K562 (cell line): Measurements from ENCODE around the gene ATF3. TPM values are rescaled to one million over a fixed set of nuclear protein-coding genes. Genes with fewer than 3 reads are reported as not detected.

ENCODE experiments used
- CREM ChIP-seq: IDR thresholded peaks from 2 replicates; pipeline ENCODE4 v1.6.1; 2014; ENCODE audit warnings: antibody characterized with exemption, low read depth
- HDAC1 ChIP-seq, 2 experiments: fragments of 450-650 bp; IDR thresholded peaks; 2 replicates each; pipeline ENCODE4 v1.6.1; 2016 to 2017; ENCODE audit warnings: inconsistent platforms in 1 of 2, mild to moderate bottlenecking in 1 of 2, moderate library complexity in 1 of 2
- MTA2 ChIP-seq: fragments of 450-650 bp; IDR thresholded peaks from 2 replicates; pipeline ENCODE4 v1.6.1; 2016; ENCODE audit warnings: low read depth
- NCOR1 ChIP-seq: fragments of 450-650 bp; IDR thresholded peaks from 2 replicates; pipeline ENCODE4 v1.6.1; 2016; ENCODE audit warnings: mild to moderate bottlenecking, moderate library complexity
- NR4A1 ChIP-seq, 2 experiments: fragments of 250-450 bp in 1 of 2; fragments of 450-650 bp in 1 of 2; sonication (Bioruptor Pico) in 1 of 2; IDR thresholded peaks; 2 replicates each; pipeline versions ENCODE4 v1.4.0 to v1.6.1; 2016 to 2020; ENCODE audit warnings: mild to moderate bottlenecking in 2 of 2, missing compliant biosample characterization in 1 of 2, missing genetic modification characterization in 1 of 2, moderate library complexity in 1 of 2
- SIN3B ChIP-seq: fragments of 450-650 bp; IDR thresholded peaks from 2 replicates; pipeline ENCODE4 v1.6.1; 2017; ENCODE audit warnings: low read depth, mild to moderate bottlenecking, moderate library complexity
- TAF15 ChIP-seq: fragments of 200-400 bp; formaldehyde crosslinking; IDR thresholded peaks from 2 replicates; pipeline ENCODE4 v1.6.1; 2017; ENCODE audit warnings: mild to moderate bottlenecking, low read depth, low read length, moderate library complexity
- TOE1 ChIP-seq, 2 experiments: fragments of 450-650 bp in 1 of 2; sonication (generic) in 1 of 2; formaldehyde crosslinking in 1 of 2; IDR thresholded peaks; 2 replicates each; pipeline versions ENCODE4 v1.7.1 to v1.8.0; 2016 to 2022; ENCODE audit warnings: borderline replicate concordance in 2 of 2, mild to moderate bottlenecking in 2 of 2, antibody characterized with exemption in 1 of 2, inconsistent platforms in 1 of 2, low read depth in 1 of 2, missing genetic modification reagents in 1 of 2, moderate library complexity in 1 of 2
- YY1 ChIP-seq, 3 experiments: IDR thresholded peaks; 2 replicates each; pipeline ENCODE4 v1.6.1; 2011; ENCODE audit warnings: low read length in 2 of 3, mild to moderate bottlenecking in 2 of 3, moderate library complexity in 2 of 3, borderline replicate concordance in 1 of 3, control low read depth in 1 of 3, low read depth in 1 of 3; ENCODE audit not compliant: insufficient read depth in 3 of 3, insufficient replicate concordance in 2 of 3, control insufficient read depth in 1 of 3, insufficient read length in 1 of 3; ENCODE audit errors: extremely low read depth in 1 of 3
- ZBTB1 ChIP-seq: sonication (generic); formaldehyde crosslinking; IDR thresholded peaks from 2 replicates; pipeline ENCODE4 v1.8.1; 2023; ENCODE audit warnings: missing genetic modification reagents, low read depth, mild to moderate bottlenecking, borderline replicate concordance
- ZNF445 ChIP-seq: fragments of 250-450 bp; sonication (Bioruptor Pico); IDR thresholded peaks from 2 replicates; pipeline ENCODE4 v1.4.0; 2020; ENCODE audit warnings: low read depth, mild to moderate bottlenecking, moderate library complexity
- polyA plus RNA-seq, 8 experiments: library from polyadenylated mRNA; depleted of rRNA in 4 of 8; stranded (reverse) in 5 of 8; unstranded in 3 of 8; fragments of >200 nt; fragmentation: Nextera tagmentation in 2 of 8; fragmentation: Illumina TruSeq in 1 of 8; extraction: Ambion mirVana in 2 of 8; extraction: Trizol in 1 of 8; gene quantifications; 2 replicates each; pipeline versions ENCODE4 v1.2.1 to v1.2.3, GENCODE V29; 2011 to 2014; ENCODE audit warnings: inconsistent platforms in 1 of 8, missing spikeins in 1 of 8
- total RNA-seq, 7 experiments: library from RNA; depleted of rRNA in 6 of 7; stranded (reverse); fragments of >200 nt in 6 of 7; fragmentation: Illumina TruSeq in 2 of 7; extraction: Trizol in 2 of 7; gene quantifications; 2 replicates each; pipeline versions ENCODE4 v1.2.1 to v1.2.3, GENCODE V29; 2011 to 2021; ENCODE audit warnings: low replicate concordance in 1 of 7
- TF ChIP-seq, protein P1 (sequence below), 2 experiments: fragments of 450-650 bp; conservative IDR thresholded peaks; 2 replicates each; pipeline ENCODE4 v1.6.1; 2017; ENCODE audit warnings: mild to moderate bottlenecking in 2 of 2, moderate library complexity in 2 of 2
- TF ChIP-seq, protein P2 (sequence below): fragments of 250-450 bp; sonication (Bioruptor Pico); IDR thresholded peaks from 2 replicates; pipeline ENCODE4 v1.8.0; 2021; ENCODE audit warnings: moderate library complexity, mild to moderate bottlenecking, inconsistent platforms
- TF ChIP-seq, protein P3 (sequence below): fragments of 450-650 bp; formaldehyde crosslinking; IDR thresholded peaks from 2 replicates; pipeline ENCODE4 v1.4.0; 2020; ENCODE audit warnings: mild to moderate bottlenecking
- TF ChIP-seq, protein P4 (sequence below): sonication (generic); formaldehyde crosslinking; IDR thresholded peaks from 2 replicates; pipeline ENCODE4 v1.9.0; 2022; ENCODE audit warnings: mild to moderate bottlenecking, missing genetic modification reagents
- TF ChIP-seq, protein P5 (sequence below): fragments of 150-350 bp; conservative IDR thresholded peaks from 2 replicates; pipeline ENCODE4 v1.6.1; 2014; ENCODE audit warnings: low read length

The ATF3 gene
- total and polyA plus RNA-seq, 9 of the 15 experiments (the other 6 are each of a cell fraction or from before 2014, with no cell fraction given): 3.5 to 28.2 (median 19.8) TPM

DNA sequence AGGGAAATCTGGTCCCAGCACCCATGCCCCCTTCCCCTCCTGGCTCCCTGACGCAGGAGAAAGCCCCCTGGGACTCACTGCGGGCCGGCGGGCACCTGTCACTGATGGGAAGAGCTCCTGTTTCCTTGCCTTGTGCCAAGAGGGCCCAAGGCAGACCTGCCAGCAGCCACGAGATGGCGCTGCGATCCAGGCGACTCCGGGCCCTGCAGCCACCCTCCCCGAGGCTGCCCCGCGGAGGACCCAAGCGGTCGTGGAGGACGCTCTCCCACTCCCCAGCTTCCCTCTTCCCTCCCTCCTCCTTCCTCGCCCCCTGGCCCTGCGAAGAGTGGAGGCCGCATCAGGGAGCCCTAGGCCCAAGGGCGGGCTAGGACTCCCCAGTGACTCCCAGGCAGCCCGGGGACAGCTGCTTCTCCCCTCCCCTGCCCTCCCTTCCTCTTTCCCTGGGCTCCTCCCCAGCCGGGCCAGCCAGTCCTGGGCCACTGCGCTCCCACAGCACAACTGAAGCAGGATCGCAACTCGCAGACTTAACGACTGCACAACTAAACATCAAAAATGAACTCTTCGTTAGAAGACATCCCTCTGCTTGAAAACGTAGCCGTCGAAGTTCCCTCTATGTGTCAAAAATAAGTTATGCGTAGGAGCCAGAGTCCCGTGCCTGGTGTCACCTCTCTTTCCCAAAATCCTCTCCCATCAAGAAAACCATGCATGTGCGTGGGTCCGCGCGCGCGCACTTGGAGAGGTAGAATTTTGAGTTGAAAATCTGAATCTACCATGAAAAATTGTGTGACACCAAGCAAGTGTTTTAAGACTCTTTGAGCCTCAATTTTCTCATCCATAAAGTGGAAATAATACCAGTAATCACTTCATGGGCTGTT is 56.9 kb downstream of the ATF3 start (continued):
- TF ChIP-seq, protein P1, sequence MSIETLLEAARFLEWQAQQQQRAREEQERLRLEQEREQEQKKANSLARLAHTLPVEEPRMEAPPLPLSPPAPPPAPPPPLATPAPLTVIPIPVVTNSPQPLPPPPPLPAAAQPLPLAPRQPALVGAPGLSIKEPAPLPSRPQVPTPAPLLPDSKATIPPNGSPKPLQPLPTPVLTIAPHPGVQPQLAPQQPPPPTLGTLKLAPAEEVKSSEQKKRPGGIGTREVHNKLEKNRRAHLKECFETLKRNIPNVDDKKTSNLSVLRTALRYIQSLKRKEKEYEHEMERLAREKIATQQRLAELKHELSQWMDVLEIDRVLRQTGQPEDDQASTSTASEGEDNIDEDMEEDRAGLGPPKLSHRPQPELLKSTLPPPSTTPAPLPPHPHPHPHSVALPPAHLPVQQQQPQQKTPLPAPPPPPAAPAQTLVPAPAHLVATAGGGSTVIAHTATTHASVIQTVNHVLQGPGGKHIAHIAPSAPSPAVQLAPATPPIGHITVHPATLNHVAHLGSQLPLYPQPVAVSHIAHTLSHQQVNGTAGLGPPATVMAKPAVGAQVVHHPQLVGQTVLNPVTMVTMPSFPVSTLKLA (conservative IDR thresholded peaks at IDR 0.05): no peak; a peak in 1 of 4 replicates
- TF ChIP-seq YY1 (IDR thresholded peaks at IDR 0.05; ENCODE audit: borderline replicate concordance in 1 of 3, control insufficient read depth in 1 of 3, extremely low read depth in 1 of 3, insufficient read depth in 3 of 3, insufficient read length in 1 of 3, insufficient replicate concordance in 2 of 3, low read depth in 1 of 3, low read length in 2 of 3) (peak in 1 of 3 experiments; percentile 32), TAF15 (no peak), CREM (peak; percentile 53; the same call in 1 of the 2 replicates), SIN3B (no peak; the same call in 1 of the 2 replicates), ZBTB1 (CRISPR knock-in tag) (no peak), HDAC1 (IDR thresholded peaks at IDR 0.05) (peak in 1 of 2 experiments; percentile 83; a peak in 2 of 4 replicates), MTA2 (no peak), ZNF445 (CRISPR knock-in tag) (no peak), TOE1 (IDR thresholded peaks at IDR 0.05; ENCODE audit: borderline replicate concordance) (peak; percentile 74), TOE1 (CRISPR knock-in tag; IDR thresholded peaks at IDR 0.05; ENCODE audit: borderline replicate concordance, low read depth) (peak; percentile 41; the same call in 1 of the 2 replicates), NR4A1 (CRISPR knock-in tag; IDR thresholded peaks at IDR 0.05) (peak; percentile 56; the same call in 1 of the 2 replicates), NR4A1 (tag; IDR thresholded peaks at IDR 0.05) (no peak), NCOR1 (no peak)
- TF ChIP-seq, protein P2, sequence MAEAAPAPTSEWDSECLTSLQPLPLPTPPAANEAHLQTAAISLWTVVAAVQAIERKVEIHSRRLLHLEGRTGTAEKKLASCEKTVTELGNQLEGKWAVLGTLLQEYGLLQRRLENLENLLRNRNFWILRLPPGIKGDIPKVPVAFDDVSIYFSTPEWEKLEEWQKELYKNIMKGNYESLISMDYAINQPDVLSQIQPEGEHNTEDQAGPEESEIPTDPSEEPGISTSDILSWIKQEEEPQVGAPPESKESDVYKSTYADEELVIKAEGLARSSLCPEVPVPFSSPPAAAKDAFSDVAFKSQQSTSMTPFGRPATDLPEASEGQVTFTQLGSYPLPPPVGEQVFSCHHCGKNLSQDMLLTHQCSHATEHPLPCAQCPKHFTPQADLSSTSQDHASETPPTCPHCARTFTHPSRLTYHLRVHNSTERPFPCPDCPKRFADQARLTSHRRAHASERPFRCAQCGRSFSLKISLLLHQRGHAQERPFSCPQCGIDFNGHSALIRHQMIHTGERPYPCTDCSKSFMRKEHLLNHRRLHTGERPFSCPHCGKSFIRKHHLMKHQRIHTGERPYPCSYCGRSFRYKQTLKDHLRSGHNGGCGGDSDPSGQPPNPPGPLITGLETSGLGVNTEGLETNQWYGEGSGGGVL (CRISPR knock-in tag): no peak
- TF ChIP-seq, protein P3, sequence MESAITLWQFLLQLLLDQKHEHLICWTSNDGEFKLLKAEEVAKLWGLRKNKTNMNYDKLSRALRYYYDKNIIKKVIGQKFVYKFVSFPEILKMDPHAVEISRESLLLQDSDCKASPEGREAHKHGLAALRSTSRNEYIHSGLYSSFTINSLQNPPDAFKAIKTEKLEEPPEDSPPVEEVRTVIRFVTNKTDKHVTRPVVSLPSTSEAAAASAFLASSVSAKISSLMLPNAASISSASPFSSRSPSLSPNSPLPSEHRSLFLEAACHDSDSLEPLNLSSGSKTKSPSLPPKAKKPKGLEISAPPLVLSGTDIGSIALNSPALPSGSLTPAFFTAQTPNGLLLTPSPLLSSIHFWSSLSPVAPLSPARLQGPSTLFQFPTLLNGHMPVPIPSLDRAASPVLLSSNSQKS (CRISPR knock-in tag): no peak
- TF ChIP-seq, protein P4, sequence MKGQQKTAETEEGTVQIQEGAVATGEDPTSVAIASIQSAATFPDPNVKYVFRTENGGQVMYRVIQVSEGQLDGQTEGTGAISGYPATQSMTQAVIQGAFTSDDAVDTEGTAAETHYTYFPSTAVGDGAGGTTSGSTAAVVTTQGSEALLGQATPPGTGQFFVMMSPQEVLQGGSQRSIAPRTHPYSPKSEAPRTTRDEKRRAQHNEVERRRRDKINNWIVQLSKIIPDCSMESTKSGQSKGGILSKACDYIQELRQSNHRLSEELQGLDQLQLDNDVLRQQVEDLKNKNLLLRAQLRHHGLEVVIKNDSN (CRISPR knock-in tag): peak; percentile 39
- TF ChIP-seq, protein P5, sequence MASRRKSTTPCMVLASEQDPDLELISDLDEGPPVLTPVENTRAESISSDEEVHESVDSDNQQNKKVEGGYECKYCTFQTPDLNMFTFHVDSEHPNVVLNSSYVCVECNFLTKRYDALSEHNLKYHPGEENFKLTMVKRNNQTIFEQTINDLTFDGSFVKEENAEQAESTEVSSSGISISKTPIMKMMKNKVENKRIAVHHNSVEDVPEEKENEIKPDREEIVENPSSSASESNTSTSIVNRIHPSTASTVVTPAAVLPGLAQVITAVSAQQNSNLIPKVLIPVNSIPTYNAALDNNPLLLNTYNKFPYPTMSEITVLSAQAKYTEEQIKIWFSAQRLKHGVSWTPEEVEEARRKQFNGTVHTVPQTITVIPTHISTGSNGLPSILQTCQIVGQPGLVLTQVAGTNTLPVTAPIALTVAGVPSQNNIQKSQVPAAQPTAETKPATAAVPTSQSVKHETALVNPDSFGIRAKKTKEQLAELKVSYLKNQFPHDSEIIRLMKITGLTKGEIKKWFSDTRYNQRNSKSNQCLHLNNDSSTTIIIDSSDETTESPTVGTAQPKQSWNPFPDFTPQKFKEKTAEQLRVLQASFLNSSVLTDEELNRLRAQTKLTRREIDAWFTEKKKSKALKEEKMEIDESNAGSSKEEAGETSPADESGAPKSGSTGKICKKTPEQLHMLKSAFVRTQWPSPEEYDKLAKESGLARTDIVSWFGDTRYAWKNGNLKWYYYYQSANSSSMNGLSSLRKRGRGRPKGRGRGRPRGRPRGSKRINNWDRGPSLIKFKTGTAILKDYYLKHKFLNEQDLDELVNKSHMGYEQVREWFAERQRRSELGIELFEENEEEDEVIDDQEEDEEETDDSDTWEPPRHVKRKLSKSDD: no peak; the same call in 1 of the 2 replicates
